ENCODE measurements around the gene ZNF37A. TPM values are rescaled to one million over a fixed set of nuclear protein-coding genes. Genes with fewer than 3 reads are reported as not detected.
"Not testable (repeated sequence)": the region's sequence is repeated elsewhere in the genome, so short reads cannot be mapped to it uniquely, and the experiment has no call there.

ZNF37A gene
- 1 to 10 TPM; 8.1 to 9.2 TPM for total RNA-seq
- long read RNA-seq, full-length matches to known transcripts: 1 of 25 reads
- long read RNA-seq, partial matches to known transcripts: 3 of 25 reads
- long read RNA-seq, other reads (novel, unspliced or antisense): 21 of 25 reads

GRCh38 chr10:38094158-38094926 is at the start of gene ZNF37A:
Gene ZNF37A, plus strand, starts transcription at chr10:38094337. Its CDS starts 2,281 bp downstream, at chr10:38096618.
- intact Hi-C loops (cut with DNase I): loop anchor here in 1 of 2 donors (10.0 kb wide), 1 partner anchor 110 kb away; no protein-coding TSS in a partner anchor
- DNase-seq (peak; percentile 96), ATAC-seq (peak; percentile 99 to 100)

DNA sequence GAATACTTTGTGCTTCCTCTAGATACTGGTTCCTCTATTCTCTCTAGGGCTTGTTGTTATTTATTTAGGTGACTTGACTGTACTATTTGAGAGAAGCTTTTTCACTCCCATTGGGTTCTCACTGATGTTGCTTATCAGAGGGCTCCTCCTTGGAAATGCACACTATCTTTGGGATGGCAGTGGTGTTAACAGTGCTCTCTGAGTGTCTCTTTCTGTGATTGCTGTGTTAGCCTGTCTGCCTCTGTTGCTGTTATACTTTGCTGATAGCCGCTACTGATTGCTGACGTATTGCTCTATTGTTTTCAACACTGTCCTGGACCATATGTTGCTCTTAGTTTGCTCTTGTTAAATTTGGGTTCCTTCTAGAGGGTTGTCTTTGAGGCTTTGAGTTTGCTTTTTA is 49.0 kb upstream of the ZNF37A start:
- ATAC-seq: no peak
- intact Hi-C loops (cut with DNase I): no loop called here
- DNase-seq: no peak

GRCh38 chr10:38047666-38048065 is 46.5 kb upstream of the ZNF37A start:
- DNase-seq: no peak
- ATAC-seq: no peak
- intact Hi-C loops (cut with DNase I): no loop called here

DNA sequence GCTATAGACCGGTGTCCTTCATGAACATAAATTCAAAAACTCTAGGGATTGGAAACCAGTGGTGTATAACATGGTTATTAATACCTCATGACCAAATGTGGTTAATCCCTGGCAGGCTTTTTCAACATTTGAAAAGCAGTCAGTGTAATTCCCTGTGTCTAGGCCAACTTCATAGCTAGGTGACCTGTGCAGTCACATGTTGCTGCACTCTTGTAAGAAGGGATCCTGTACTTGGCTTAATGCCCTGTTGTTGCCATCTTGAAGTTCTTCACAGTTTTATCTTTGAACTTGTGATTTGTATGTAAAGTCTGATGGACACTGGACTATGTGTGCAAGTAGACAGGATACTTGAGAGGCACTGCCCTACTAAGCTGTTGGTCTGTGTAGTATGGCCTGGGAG is 43.9 kb upstream of the ZNF37A start:
- no peak for ATAC-seq
- DNase-seq: no peak
- intact Hi-C loops (cut with DNase I): no loop called here

DNA sequence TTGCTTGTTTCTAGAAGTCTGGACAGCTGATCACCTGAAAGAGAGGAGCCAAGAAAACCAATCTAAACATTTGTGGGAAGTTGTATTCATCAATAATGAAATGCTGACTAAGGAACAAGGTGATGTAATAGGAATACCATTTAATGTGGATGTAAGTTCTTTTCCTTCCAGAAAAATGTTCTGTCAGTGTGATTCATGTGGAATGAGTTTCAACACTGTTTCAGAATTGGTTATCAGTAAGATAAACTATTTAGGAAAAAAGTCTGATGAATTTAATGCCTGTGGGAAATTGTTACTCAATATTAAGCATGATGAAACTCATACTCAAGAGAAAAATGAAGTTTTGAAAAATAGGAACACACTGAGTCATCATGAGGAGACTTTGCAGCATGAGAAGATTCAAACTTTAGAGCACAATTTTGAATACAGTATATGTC is 39.8 kb upstream of the ZNF37A start:
- intact Hi-C loops (cut with DNase I): no loop called here
- ATAC-seq: peak in 1 of 2 donors; percentile 58

DNA sequence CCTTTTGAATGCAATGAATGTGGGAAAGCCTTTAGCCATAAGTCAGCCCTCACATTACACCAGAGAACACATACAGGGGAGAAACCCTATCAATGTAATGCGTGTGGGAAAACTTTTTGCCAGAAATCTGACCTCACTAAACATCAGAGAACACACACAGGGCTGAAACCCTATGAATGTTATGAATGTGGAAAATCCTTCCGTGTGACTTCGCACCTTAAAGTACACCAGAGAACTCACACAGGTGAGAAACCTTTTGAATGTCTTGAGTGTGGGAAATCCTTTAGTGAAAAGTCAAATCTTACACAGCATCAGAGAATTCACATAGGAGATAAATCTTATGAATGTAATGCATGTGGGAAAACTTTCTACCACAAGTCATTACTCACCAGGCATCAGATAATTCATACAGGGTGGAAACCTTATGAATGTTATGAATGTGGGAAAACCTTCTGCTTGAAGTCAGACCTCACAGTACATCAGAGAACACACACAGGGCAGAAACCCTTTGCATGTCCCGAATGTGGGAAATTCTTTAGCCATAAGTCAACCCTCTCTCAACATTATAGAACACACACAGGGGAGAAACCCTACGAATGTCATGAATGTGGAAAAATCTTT is 38.8 kb upstream of the ZNF37A start:
- ATAC-seq; intact Hi-C loops (cut with DNase I); DNase-seq: not testable (repeated sequence)

More for the DNA sequence above, 39.8 kb upstream of the ZNF37A start:
- DNase-seq: no peak

DNA sequence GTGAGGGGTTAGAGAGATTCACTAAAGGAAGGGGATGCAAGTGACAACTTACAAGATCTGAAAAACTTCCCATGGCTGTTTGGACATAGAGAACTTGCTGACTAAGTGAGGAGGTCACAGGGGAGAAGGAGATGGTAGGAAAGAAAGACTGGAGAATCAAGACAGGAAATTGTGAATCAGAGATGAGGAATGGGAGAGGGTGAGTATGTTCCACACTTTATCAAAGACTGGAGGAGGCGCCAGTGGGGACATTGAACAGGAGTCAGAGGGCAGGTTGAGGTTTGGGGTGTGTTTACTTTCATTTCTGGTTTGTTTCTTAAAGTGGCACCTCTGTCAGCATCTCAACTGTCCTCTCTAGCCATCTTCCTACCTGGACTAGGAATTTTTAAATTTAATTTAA is 24.5 kb upstream of the ZNF37A start:
- ATAC-seq; intact Hi-C loops (cut with DNase I); DNase-seq: not testable (repeated sequence)

GRCh38 chr10:38070501-38070900 is 23.6 kb upstream of the ZNF37A start:
- ATAC-seq: no peak
- DNase-seq: no peak
- intact Hi-C loops (cut with DNase I): no loop called here

GRCh38 chr10:38072552-38072951 is 21.6 kb upstream of the ZNF37A start:
- DNase-seq: no peak
- intact Hi-C loops (cut with DNase I): no loop called here
- no peak for ATAC-seq

GRCh38 chr10:38076687-38077086 is 17.4 kb upstream of the ZNF37A start:
- ATAC-seq (no peak), DNase-seq (no peak)
- intact Hi-C loops (cut with DNase I): no loop called here

DNA sequence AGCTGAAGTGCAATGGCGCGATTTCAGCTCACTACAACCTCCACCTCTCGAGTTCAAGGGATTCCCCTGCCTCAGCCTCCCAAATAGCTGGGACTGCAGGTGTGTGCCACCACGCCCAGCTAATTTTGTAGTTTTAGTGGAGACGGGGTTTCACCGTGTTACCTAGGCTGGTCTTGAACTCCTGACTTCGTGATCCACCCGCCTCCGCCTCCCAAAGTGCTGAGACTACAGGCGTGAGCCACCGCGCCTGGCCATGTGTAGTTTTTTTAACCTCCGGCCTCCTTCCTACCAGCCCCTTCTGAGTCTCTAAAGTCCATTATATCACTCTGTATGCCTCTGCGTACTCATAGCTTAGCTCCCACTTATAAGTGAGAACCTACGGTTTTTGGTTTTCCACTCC is 819 bp upstream of the ZNF37A start:
- not testable (repeated sequence) for DNase-seq, ATAC-seq
- intact Hi-C loops (cut with DNase I): loop anchor here in 1 of 2 donors (10.0 kb wide), 1 partner anchor 109 kb away; no protein-coding TSS in a partner anchor

DNA sequence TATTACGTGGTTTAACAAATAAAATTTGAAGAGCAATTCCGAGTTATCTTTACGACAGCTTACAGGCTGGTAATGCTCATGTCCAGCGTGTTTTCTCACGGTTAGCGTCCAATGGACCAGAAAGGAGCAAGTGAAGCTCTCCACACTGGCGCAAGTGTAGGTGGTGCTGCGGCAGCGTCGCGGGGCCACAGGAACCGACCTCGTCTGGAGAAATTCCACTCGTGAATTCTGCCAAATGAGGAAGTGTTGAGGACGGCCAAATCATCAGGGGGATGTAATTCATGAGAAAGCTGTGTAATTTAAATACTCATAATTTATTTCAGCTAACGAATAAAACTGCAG is 350 bp upstream of the ZNF37A start:
- intact Hi-C loops (cut with DNase I): loop anchor here in 1 of 2 donors (10.0 kb wide), 1 partner anchor 109 kb away; no protein-coding TSS in a partner anchor
- ATAC-seq (peak; percentile 13 to 45), DNase-seq (no peak)

DNA sequence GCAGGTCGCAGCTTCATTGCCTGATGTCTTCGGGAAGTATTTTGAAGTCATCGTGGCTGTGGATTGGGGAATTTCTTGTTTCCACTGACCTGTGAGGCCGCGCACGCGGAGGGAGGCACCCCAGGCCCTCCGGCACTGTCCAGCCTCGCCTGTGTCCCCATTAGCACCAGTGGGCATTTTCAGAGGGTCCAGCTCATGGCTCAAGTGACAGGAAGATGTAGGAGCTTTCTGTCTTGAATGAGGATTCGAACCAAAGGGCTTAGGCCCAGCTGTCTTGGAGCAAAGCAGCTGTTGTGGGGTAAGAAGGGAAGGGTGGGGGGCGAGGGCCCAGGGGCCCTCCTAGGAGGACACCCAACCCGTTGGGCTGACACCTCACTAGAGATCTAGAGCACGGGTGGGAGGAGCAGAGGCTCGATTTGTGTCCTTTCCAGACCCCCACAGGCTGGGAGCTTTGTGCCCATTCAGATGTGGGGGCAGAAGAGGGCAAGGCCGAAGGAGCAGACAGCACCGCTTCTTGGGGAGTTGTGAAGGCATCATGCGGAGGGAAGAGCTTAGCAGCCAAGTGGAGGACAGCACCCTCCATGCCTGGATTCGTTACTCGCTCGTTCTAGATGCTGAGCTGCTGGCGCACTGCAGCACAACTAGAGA is 914 bp downstream of the ZNF37A start:
- no peak for ATAC-seq
- intact Hi-C loops (cut with DNase I): loop anchor here in 1 of 2 donors (10.0 kb wide), 1 partner anchor 110 kb away; no protein-coding TSS in a partner anchor
- no peak for DNase-seq

- intact Hi-C loops (cut with DNase I): no loop called here
- DNase-seq (no peak), ATAC-seq (no peak)
These were observed 8.7 kb downstream of the ZNF37A start for GRCh38 chr10:38102880-38103279.

GRCh38 chr10:38103756-38104155 is 9.6 kb downstream of the ZNF37A start:
- DNase-seq: no peak
- intact Hi-C loops (cut with DNase I): no loop called here
- no peak for ATAC-seq

DNA sequence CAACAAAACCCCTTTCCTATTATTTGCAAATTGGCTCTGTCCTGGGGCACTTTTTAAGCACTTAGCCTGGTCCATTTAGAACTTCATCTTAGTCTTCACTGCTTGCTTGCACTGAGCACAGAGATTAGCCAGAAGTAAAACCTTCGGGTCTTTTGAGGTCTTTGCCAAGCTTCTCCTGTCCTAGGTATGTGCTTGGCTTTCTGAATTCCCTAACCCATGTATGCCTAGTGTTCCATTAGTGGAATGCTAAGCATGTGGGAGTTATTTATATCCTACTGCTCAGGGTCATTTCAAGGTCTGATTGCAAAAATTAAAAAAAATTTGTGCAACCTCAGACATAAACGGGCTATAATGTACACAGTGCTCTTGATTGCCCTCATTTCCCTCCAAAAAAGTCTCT is 18.0 kb downstream of the ZNF37A start:
- DNase-seq: no peak
- intact Hi-C loops (cut with DNase I): no loop called here
- ATAC-seq: no peak

GRCh38 chr10:38118072-38118807 is 24.1 kb downstream of the ZNF37A start:
- ATAC-seq: no peak

DNA sequence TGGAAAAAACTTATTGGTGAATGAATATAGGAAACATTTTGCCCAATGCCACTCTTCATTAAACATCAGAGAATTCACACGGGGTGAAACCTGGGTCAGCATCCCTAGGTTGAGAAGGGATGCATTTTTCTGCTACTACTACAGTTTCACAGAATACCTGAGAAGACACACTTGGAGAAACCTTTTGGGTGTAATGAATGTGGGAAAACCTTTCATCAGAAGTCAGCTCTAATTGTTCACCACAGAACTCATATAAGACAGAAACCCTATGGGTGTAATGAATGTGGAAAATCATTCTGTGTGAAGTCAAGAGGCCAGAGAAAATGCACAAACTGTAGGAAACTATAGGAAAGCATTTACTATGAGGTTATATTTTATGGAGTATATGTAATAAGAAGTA is 24.9 kb downstream of the ZNF37A start:
- no peak for DNase-seq
- intact Hi-C loops (cut with DNase I): no loop called here
- ATAC-seq: no peak

More at GRCh38 chr10:38118072-38118807, 24.1 kb downstream of the ZNF37A start:
- DNase-seq: no peak
- intact Hi-C loops (cut with DNase I): no loop called here

- intact Hi-C loops (cut with DNase I): no loop called here
- no peak for ATAC-seq
These were observed 33.7 kb downstream of the ZNF37A start for GRCh38 chr10:38127812-38128211.

More at GRCh38 chr10:38127812-38128211, 33.7 kb downstream of the ZNF37A start:
- no peak for DNase-seq

Data from left cardiac atrium (tissue), 4 donors.